H1 (cell line): ENCODE measurements around the gene DLK1. TPM values are rescaled to one million over a fixed set of nuclear protein-coding genes. Genes with fewer than 3 reads are reported as not detected.

Experiments
- CTCF ChIA-PET: fragments of 300-600 bp; sonication (Branson Sonifier 250); formaldehyde crosslinking; loops from one replicate; lab custom pipeline; 2021; ENCODE audit not compliant: partially characterized antibody; lab: Charles Lee
- POLR2A ChIA-PET: fragments of 300-600 bp; sonication (Branson Sonifier 250); formaldehyde crosslinking; loops from one replicate; lab custom pipeline; 2021; ENCODE audit warnings: inconsistent platforms; ENCODE audit not compliant: partially characterized antibody; lab: Charles Lee
- DNase-seq, 2 experiments: peaks; one replicate each; pipeline versions ENCODE4 v3.0.0 to v3.0.0-alpha.2; 2010 to 2022; ENCODE audit warnings: low spot score in 2 of 2, low read depth in 1 of 2, mixed read lengths in 1 of 2
- FAIRE-seq: peaks from 2 replicates; lab custom pipeline; 2011; peaks lifted over from hg19 to GRCh38; lab: Jason Lieb, UNC
- H2AFZ ChIP-seq: 2 replicates; pipeline ENCODE4 v1.8.1; 2012; ENCODE audit warnings: low read length, inconsistent platforms
- H2AK5ac ChIP-seq: 2 replicates; pipeline ENCODE4 v1.6.1; 2013; ENCODE audit warnings: low read depth, low read length
- H2BK120ac ChIP-seq: replicated peaks from 2 replicates; pipeline ENCODE3; 2013; ENCODE audit warnings: low read depth, low read length, inconsistent platforms
- H2BK12ac ChIP-seq: 2 replicates; pipeline ENCODE4 v1.6.1; 2013; ENCODE audit warnings: low read depth, low read length
- H2BK15ac ChIP-seq: 2 replicates; pipeline ENCODE4 v1.6.1; 2013; ENCODE audit warnings: low read length
- H2BK20ac ChIP-seq: 2 replicates; pipeline ENCODE4 v1.6.1; 2013; ENCODE audit warnings: low read length
- H2BK5ac ChIP-seq: 2 replicates; pipeline ENCODE4 v1.6.1; 2013; ENCODE audit warnings: low read depth, low read length
- H3K14ac ChIP-seq: 2 replicates; pipeline ENCODE4 v1.6.1; 2013; ENCODE audit warnings: inconsistent platforms; ENCODE audit not compliant: insufficient read length
- H3K18ac ChIP-seq: 2 replicates; pipeline ENCODE4 v1.6.1; 2013; ENCODE audit warnings: low read length; ENCODE audit errors: extremely low read depth
- H3K23ac ChIP-seq: 2 replicates; pipeline ENCODE4 v1.6.1; 2013; ENCODE audit warnings: inconsistent platforms; ENCODE audit not compliant: insufficient read length
- H3K23me2 ChIP-seq: 2 replicates; pipeline ENCODE4 v1.6.1; 2013; ENCODE audit warnings: low read depth, low read length
- H3K27ac ChIP-seq: 2 replicates; pipeline ENCODE4 v1.6.1; 2011; ENCODE audit warnings: low read depth, low read length, inconsistent platforms
- H3K27me3 ChIP-seq, 4 experiments: replicated peaks in 1 of 4; 1 replicate in 1 of 4; 2 replicates in 3 of 4; pipeline versions ENCODE4 v1.6.1 to v1.8.1; 2011 to 2013; ENCODE audit warnings: low read length in 3 of 4, mild to moderate bottlenecking in 3 of 4, inconsistent platforms in 2 of 4, mixed read lengths in 2 of 4, moderate library complexity in 1 of 4; ENCODE audit not compliant: control insufficient read depth in 3 of 4, insufficient read depth in 3 of 4; ENCODE audit errors: extremely low read depth in 1 of 4
- H3K36me3 ChIP-seq, 4 experiments: 2 replicates each; pipeline versions ENCODE4 v1.6.1 to v1.8.1; 2011 to 2013; ENCODE audit warnings: mild to moderate bottlenecking in 4 of 4, low read length in 3 of 4, moderate library complexity in 2 of 4, control low read depth in 1 of 4, inconsistent platforms in 1 of 4; ENCODE audit not compliant: insufficient read depth in 4 of 4, control insufficient read depth in 2 of 4
- H3K4ac ChIP-seq: replicated peaks from 2 replicates; pipeline ENCODE3; 2013; ENCODE audit warnings: low read length, low read depth, mixed read lengths, inconsistent platforms; ENCODE audit not compliant: insufficient read length
- H3K4me1 ChIP-seq, 4 experiments: replicated peaks in 1 of 4; 1 replicate in 1 of 4; 2 replicates in 3 of 4; pipeline versions ENCODE4 v1.6.1 to v1.8.1; 2011 to 2013; ENCODE audit warnings: low read length in 3 of 4, inconsistent platforms in 2 of 4, mixed read lengths in 1 of 4; ENCODE audit not compliant: insufficient read depth in 4 of 4, control insufficient read depth in 3 of 4
- H3K4me2 ChIP-seq, 2 experiments: 2 replicates each; pipeline versions ENCODE4 v1.6.1 to v1.8.1; 2011 to 2013; ENCODE audit warnings: low read depth in 2 of 2, low read length in 2 of 2, control low read depth in 1 of 2, inconsistent platforms in 1 of 2, mild to moderate bottlenecking in 1 of 2; ENCODE audit not compliant: insufficient read depth in 1 of 2
- H3K4me3 ChIP-seq, 4 experiments: fragments of 200-600, 300-600 bp in 1 of 4; sonication (generic), shearing (Covaris generic), sonication (Bioruptor Twin) in 1 of 4; 2 replicates each; pipeline versions ENCODE4 v1.5.1 to v1.8.1; 2011 to 2016; ENCODE audit warnings: low read length in 4 of 4, low read depth in 3 of 4, control low read depth in 2 of 4, inconsistent platforms in 2 of 4, mild to moderate bottlenecking in 2 of 4, mixed read lengths in 1 of 4, moderate library complexity in 1 of 4; ENCODE audit not compliant: insufficient read depth in 2 of 4; ENCODE audit errors: extremely low read depth in 1 of 4
- H3K56ac ChIP-seq: replicated peaks from 2 replicates; pipeline ENCODE3; 2013; ENCODE audit warnings: low read depth, mild to moderate bottlenecking, mixed read lengths, low read length, inconsistent platforms; ENCODE audit not compliant: insufficient read length
- H3K79me1 ChIP-seq: 2 replicates; pipeline ENCODE4 v1.6.1; 2013; ENCODE audit warnings: low read depth, low read length, control low read depth
- H3K79me2 ChIP-seq, 2 experiments: 2 replicates each; pipeline versions ENCODE4 v1.6.1 to v1.8.1; 2012 to 2013; ENCODE audit warnings: low read length in 2 of 2, mild to moderate bottlenecking in 2 of 2, inconsistent platforms in 1 of 2; ENCODE audit not compliant: insufficient read depth in 2 of 2, control insufficient read depth in 1 of 2
- H3K9ac ChIP-seq, 4 experiments: replicated peaks in 1 of 4; 1 replicate in 1 of 4; 2 replicates in 3 of 4; pipeline versions ENCODE4 v1.6.1 to v1.8.1; 2011 to 2013; ENCODE audit warnings: low read depth in 3 of 4, low read length in 3 of 4, control low read depth in 2 of 4, mild to moderate bottlenecking in 2 of 4, moderate library complexity in 2 of 4, inconsistent platforms in 1 of 4; ENCODE audit errors: extremely low read depth in 1 of 4
- H3K9me3 ChIP-seq, 2 experiments: 2 replicates each; pipeline versions ENCODE4 v1.6.1 to v1.8.1; 2012 to 2013; ENCODE audit warnings: mild to moderate bottlenecking in 2 of 2, moderate library complexity in 2 of 2, control low read depth in 1 of 2, inconsistent platforms in 1 of 2, low read depth in 1 of 2, low read length in 1 of 2, mixed read lengths in 1 of 2; ENCODE audit not compliant: insufficient read depth in 2 of 2
- H4K20me1 ChIP-seq, 2 experiments: replicated peaks in 1 of 2; 2 replicates each; pipeline versions ENCODE3 to v1.8.1; 2011 to 2013; ENCODE audit warnings: inconsistent platforms in 2 of 2, low read length in 2 of 2, mild to moderate bottlenecking in 1 of 2; ENCODE audit not compliant: insufficient read depth in 2 of 2, control insufficient read depth in 1 of 2
- H4K5ac ChIP-seq: 2 replicates; pipeline ENCODE4 v1.6.1; 2013; ENCODE audit warnings: low read length, low read depth, mixed read lengths, inconsistent platforms; ENCODE audit not compliant: insufficient read length
- H4K8ac ChIP-seq: 2 replicates; pipeline ENCODE4 v1.8.0; 2013; ENCODE audit warnings: mild to moderate bottlenecking, moderate library complexity, low read length, inconsistent platforms; ENCODE audit not compliant: insufficient read depth; ENCODE audit errors: extremely low read depth
- H4K91ac ChIP-seq: replicated peaks from 2 replicates; pipeline ENCODE3; 2013; ENCODE audit warnings: low read length, mixed read lengths, inconsistent platforms; ENCODE audit not compliant: insufficient read length
- ATF3 ChIP-seq: IDR thresholded peaks from 2 replicates; pipeline ENCODE4 v1.6.1; 2011; ENCODE audit warnings: low read depth, mild to moderate bottlenecking, low read length; ENCODE audit not compliant: insufficient read depth
- BRCA1 ChIP-seq: IDR thresholded peaks from 2 replicates; pipeline ENCODE4 v1.6.1; 2012; ENCODE audit warnings: low read depth, low read length, improper control_type of control experiment
- EP300 ChIP-seq, 2 experiments: IDR thresholded peaks; 1 replicate in 1 of 2; 2 replicates in 1 of 2; pipeline ENCODE4 v1.6.1; 2011 to 2012; ENCODE audit warnings: low read depth in 2 of 2, low read length in 2 of 2, mild to moderate bottlenecking in 2 of 2, borderline replicate concordance in 1 of 2, inconsistent platforms in 1 of 2, moderate library complexity in 1 of 2
- GABPA ChIP-seq: IDR thresholded peaks from 2 replicates; pipeline ENCODE4 v1.6.1; 2011; ENCODE audit warnings: mild to moderate bottlenecking, low read length, moderate library complexity, borderline replicate concordance; ENCODE audit not compliant: insufficient read depth
- HDAC2 ChIP-seq, 2 experiments: fragments of 300-600 bp in 1 of 2; sonication (generic) in 1 of 2; IDR thresholded peaks; 2 replicates each; pipeline ENCODE4 v1.6.1; 2011 to 2012; ENCODE audit warnings: low read depth in 2 of 2, low read length in 2 of 2, mild to moderate bottlenecking in 2 of 2, moderate library complexity in 2 of 2, borderline replicate concordance in 1 of 2, inconsistent platforms in 1 of 2
- POLR2A ChIP-seq, 2 experiments: IDR thresholded peaks; 1 replicate in 1 of 2; 2 replicates in 1 of 2; pipeline ENCODE4 v1.6.1; 2011; ENCODE audit warnings: low read depth in 2 of 2, low read length in 2 of 2, mild to moderate bottlenecking in 2 of 2; ENCODE audit errors: control extremely low read depth in 1 of 2
- POU5F1 ChIP-seq: IDR thresholded peaks from 2 replicates; pipeline ENCODE4 v1.6.1; 2011; ENCODE audit warnings: low read depth, mild to moderate bottlenecking, low read length, moderate library complexity
- RNF2 ChIP-seq: fragments of 200-900, 300-1000 bp; sonication (generic); IDR thresholded peaks from 2 replicates; pipeline ENCODE4 v1.7.1; 2016; ENCODE audit warnings: borderline replicate concordance, low read depth, mild to moderate bottlenecking, antibody characterized with exemption, low read length; ENCODE audit not compliant: poor library complexity, severe bottlenecking; ENCODE audit errors: missing control alignments
- SIN3A ChIP-seq, 2 experiments: IDR thresholded peaks in 1 of 2; conservative IDR thresholded peaks in 1 of 2; 2 replicates each; pipeline ENCODE4 v1.6.1; 2011 to 2012; ENCODE audit warnings: low read length in 2 of 2, improper control_type of control experiment in 1 of 2, low read depth in 1 of 2, mild to moderate bottlenecking in 1 of 2
- SP1 ChIP-seq: IDR thresholded peaks from 2 replicates; pipeline ENCODE4 v1.6.1; 2011; ENCODE audit warnings: low read depth, low read length
- SRF ChIP-seq: IDR thresholded peaks from 2 replicates; pipeline ENCODE4 v1.6.1; 2011; ENCODE audit warnings: mild to moderate bottlenecking, low read depth, low read length, moderate library complexity
- TAF1 ChIP-seq: IDR thresholded peaks from 2 replicates; pipeline ENCODE4 v1.6.1; 2011; ENCODE audit warnings: mild to moderate bottlenecking, low read depth, low read length
- WGBS, 2 experiments: shearing (Covaris generic) in 1 of 2; methylation state at CpG; one replicate each; pipeline versions ENCODE4 v1.1.6 to v1.1.7; 2013 to 2015; ENCODE audit warnings: low lambda C conversion rate in 2 of 2, mixed read lengths in 2 of 2, inconsistent platforms in 1 of 2, low coverage in 1 of 2, missing lambda C conversion rate in 1 of 2; ENCODE audit not compliant: insufficient replicate concordance in 2 of 2, insufficient coverage in 1 of 2, insufficient read length in 1 of 2; ENCODE audit errors: extremely low coverage in 1 of 2, missing lambda C conversion rate in 1 of 2; 5-methylcytosine and 5-hydroxymethylcytosine counted together
- polyA plus RNA-seq, 7 experiments: library from polyadenylated mRNA; depleted of rRNA in 3 of 7; stranded (reverse) in 5 of 7; unstranded in 2 of 7; fragments of >200 nt in 5 of 7; fragments of 200-250 nt in 2 of 7; gene quantifications; 1 replicate in 5 of 7; 2 replicates in 1 of 7; 4 replicates in 1 of 7; pipeline versions ENCODE4 v1.2.1 to v1.2.3, GENCODE V29; 2011 to 2013; ENCODE audit warnings: missing spikeins in 2 of 7, mixed read lengths in 2 of 7
- total RNA-seq: library from RNA; stranded (reverse); fragmentation: NEBNext Ultra II Directional; extraction: Animal tissue kit (Norgen Biotek cat#: 25700); gene quantifications from 2 replicates; pipeline ENCODE4 v1.2.1, GENCODE V29; 2021

The DLK1 gene
- total and polyA plus RNA-seq, 2 of the 8 experiments (the other 6 are each of a cell fraction or from before 2014, with no cell fraction given): 1.3 to 2.4 TPM

GRCh38 chr14:100786131-100786530, 59.4 kb downstream of the DLK1 start:
- Histone ChIP-seq H3K4ac (no peak overlapping the region), H2AK5ac (no peak overlapping the region), H2BK5ac (no peak overlapping the region), H3K4me2 (no peak overlapping the region), H3K23ac (no peak overlapping the region), H3K9me3 (no peaks in the 10 kb centered on the region), H3K14ac (no peak overlapping the region), H4K8ac (no peak overlapping the region), H3K18ac (no peak overlapping the region), H3K4me1 (no peaks in the 10 kb centered on the region), H3K9ac (no peak overlapping the region), H2BK15ac (no peak overlapping the region), H3K23me2 (no peaks in the 10 kb centered on the region), H2BK12ac (no peak overlapping the region), H2AFZ (no peak overlapping the region), H4K20me1 (no peaks in the 10 kb centered on the region), H3K27me3 (no peaks in the 10 kb centered on the region), H3K56ac (no peak overlapping the region), H3K79me2 (no peaks in the 10 kb centered on the region), H3K36me3 (no peaks in the 10 kb centered on the region), H2BK120ac (no peak overlapping the region), H3K27ac (no peak overlapping the region), H3K4me3 (no peak overlapping the region), H2BK20ac (no peak overlapping the region), H4K91ac (no peak overlapping the region), H4K5ac (no peak overlapping the region), H3K79me1 (no peaks in the 10 kb centered on the region)
- ChIA-PET POLR2A (no interaction called here), CTCF (no interaction called here)
- FAIRE-seq (no peak), DNase-seq (no peak)
- WGBS, 2 experiments: 87% methylated on average over 11 of the region's 11 CpGs; no CpG with 5 or more reads in 1 of the 2 experiments
- TF ChIP-seq TAF1 (no peak), RNF2 (no peak), SIN3A (conservative IDR thresholded peaks at IDR 0.05 in 1 of 2, IDR thresholded peaks at IDR 0.05 in 1 of 2; ENCODE audit: low read depth in 1 of 2, low read length in 2 of 2) (no peak), BRCA1 (no peak), GABPA (no peak), SP1 (no peak), SRF (no peak), POU5F1 (no peak), EP300 (IDR thresholded peaks at IDR 0.05; ENCODE audit: borderline replicate concordance in 1 of 2, low read depth in 2 of 2, low read length in 2 of 2) (no peak), ATF3 (no peak), HDAC2 (IDR thresholded peaks at IDR 0.05; ENCODE audit: borderline replicate concordance in 1 of 2, low read depth in 2 of 2, low read length in 2 of 2) (no peak), POLR2A (IDR thresholded peaks at IDR 0.05; ENCODE audit: control extremely low read depth in 1 of 2, low read depth in 2 of 2, low read length in 2 of 2) (no peak)
